ENCODE results near the gene DLEC1.
A peak's percentile ranks its signal among the peaks of the same experiment; 100 is the strongest.
"Not testable (repeated sequence)": the region's sequence is repeated elsewhere in the genome, so short reads cannot be mapped to it uniquely, and the experiment has no call there.

DLEC1 gene

DNA sequence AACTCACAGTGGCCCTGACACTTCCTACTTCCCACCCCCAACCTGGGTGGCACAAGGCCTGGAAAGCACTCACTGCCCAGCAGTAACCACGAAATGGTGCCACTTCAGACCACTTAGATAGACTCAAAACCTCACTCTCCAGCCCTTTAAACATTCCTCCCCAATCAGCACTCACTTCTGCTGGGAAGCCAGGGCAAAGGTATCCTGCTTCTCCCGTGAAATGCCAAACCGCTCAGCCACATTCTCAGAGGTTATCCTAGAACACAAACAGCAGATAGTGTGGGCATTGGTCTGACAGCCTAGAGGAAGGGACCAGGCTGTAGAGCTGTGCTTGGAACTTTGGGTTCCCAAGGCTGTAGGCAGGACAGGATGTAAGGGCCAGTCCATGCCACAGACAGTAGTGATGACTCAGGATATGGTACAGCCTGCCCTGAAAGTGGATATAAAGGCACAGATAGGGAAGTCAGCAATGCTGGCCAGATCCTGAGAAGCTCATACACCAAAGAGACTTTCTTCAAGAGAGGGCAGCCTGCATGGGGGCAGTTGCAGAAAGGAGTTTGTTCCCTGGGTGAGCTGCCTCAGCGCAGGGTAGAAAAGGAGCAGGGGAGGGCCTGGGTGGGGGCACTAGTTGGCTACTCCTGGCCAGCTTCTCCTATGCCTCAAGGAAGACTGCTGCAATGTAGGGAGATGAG is 88.7 kb downstream of the DLEC1 start:
- no peak for DNase-seq

DNA sequence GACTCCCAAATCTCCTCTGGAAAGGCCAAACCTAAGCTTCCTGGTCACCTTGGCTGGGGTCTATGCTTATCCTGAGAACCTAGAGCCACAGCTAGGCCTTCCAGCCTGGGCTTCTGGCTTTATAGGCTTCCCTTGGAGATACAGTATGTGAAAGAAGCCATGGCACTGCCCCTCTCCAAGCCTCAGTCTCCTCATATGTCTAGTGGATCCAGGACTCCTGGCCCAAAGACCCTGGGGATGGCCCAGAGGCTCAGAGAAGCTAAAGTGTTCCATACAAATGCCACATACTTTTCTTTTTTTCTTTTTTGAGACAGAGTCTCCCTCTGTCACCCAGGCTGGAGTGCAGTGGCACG is 89.3 kb downstream of the DLEC1 start:
- no peak for DNase-seq

DNA sequence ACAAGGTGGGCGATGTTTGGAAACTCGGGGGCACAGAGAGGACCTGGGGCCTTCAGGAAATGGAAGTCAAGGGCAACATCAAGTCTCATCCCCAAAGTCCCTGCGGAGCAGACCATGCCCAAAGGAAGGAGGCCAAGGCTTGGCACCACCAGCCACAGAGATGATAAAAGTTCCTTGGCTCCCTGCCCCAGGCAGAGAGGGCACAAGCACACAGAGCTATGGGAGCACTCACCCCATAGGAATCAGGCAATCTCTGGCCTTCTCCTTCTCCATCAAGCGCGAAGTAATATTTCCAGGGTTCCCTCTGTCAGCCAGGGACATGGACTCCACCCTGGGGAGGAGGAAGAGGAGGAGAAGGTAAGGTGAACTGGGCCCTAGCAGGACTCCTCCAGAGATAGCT is 90.0 kb downstream of the DLEC1 start:
- no peak for DNase-seq

GRCh38 chr3:38130631-38131065 is 91.6 kb downstream of the DLEC1 start:
- no peak for DNase-seq

DNA sequence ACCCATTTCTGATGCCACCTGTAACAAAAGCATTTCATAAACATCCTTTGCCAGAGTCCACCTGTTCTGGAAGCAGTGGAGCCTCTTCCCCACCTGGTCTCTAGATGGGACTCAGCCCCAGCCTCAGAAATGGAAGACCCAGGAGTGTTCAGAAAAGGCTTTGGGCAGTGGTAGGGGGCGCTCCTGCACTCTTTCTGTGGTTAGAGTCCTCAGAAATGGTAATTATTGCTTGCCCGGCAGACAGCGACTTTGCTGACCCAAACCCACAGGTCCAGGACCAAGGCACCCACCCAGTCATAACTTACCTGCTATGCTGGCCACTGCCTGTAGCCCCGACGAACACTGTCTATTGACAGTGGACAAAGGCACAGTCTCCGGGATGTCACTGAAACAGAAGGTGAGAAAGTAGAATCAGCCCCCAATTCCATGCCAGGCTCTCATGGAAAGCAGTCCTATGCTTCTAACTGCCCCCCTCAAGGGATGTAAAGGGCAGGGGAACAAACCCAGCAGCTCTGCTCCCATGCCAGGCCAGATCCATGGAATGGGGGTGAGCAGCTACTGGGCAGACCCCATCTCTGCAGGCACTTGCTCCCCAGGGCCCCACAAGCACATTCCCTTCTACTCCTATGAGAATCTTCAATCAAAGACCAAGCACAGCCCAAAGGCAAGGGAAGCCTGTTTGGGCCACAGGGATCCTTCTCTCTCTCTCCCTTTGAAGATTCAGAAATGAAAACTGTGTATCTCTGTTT is 92.8 kb downstream of the DLEC1 start:
- no peak for DNase-seq

DNA sequence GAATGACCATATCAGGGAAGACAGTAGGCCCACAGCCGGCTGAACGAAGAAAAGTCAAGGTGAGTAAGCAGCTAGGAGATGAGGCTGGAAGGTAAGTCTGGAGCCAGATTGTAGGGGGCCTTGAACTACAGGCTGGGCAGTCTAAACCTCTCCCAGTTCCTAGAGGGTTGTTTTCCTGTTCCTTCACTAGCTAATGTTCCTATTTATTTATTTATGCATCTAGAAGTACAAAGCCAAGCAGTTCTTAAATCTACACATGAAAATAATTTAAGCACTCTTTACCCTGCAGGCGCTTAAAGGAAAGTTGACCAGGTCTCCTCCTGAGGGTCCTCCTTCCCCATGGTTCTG is 94.2 kb downstream of the DLEC1 start:
- no peak for DNase-seq

DNA sequence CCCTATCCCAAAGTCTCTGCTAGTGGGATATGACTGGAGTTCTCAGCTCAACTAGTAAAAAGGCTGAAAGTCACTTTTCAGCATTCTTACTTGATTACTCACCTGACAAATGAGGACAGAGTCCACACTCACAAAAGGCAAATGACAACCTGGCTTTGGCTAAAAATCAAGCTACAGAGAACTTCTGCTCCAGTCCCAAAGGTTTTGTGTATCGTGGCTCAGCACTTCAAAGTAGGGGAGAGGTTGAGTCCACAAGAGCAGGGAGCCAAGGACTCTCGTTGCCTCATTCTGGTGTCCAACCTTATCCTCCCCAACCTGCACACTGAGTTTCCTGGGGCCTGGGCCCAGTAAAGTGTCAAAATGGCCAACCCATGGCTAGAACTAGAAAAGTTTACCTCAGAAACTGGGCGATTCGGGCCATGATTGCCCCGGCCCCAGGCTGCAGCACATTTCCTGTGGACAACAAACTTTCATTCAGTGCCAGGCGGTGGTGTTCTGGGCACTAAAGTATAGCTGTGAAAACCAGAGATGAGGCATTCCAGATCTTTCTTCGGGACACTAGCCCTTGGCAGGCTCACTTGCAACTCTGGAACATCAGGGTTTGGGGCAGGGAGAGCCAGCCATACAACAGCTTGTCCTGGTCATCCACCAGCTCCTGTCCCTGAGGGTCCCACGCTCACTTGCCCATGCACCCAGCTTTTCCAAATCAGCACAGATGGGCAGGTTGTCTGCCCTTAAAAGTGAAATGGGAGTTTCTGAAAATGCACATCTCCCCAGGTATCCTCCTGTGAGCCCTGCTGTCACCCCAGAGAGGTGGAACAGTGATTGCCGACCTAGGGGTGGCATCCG is 94.8 kb downstream of the DLEC1 start:
- no peak for DNase-seq

- DNase-seq = not testable (repeated sequence)
Measured at GRCh38 chr3:38134517-38135143, 95.6 kb downstream of the DLEC1 start.

DNA sequence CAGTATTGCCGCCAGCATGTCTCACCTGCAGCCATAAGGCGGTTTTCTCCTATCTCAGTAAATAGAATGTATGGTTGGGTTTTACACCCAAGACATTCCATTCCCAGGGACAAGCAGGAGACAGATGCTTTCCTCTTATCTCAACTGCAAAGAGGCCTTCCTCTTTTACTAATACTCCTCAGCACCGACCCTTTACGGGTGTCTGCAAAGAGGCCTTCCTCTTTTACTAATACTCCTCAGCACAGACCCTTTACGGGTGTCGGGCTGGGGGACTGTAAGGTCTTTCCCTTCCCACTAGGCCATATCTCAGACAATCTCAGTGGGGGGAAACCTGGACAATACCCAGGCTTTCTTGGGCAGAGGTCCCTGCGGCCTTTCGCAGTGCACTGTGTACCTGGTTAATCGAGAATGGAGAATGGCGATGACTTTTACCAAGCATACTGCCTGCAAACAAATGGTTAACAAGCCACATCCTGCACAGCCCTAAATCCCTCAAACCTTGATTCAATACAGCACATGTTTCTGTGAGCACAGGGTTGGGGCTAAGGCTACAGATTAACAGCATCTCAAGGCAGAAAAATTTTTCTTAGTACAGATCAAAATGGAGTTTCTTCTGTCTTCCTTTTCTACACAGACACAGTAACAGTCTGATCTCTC is 96.7 kb downstream of the DLEC1 start:
- DNase-seq = not testable (repeated sequence)

DNA sequence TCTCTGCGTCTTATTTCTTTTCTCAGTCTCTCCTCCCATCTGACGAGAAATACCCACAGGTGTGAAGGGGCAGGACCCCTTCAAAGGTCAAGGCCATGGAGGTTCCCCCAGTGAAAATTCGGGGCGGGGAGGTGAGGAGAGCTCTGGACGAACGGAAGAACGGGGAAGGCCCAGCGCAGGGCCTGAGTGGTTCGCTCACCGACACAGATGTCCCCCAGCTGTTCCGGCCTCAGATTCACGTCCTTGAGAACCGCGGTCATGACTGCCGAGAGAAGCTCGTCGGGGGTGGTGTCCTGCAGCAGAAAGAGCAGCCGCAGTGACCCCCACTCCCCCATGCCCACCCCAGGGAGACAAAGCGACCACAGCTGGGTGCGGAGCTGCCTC is 97.4 kb downstream of the DLEC1 start:
- no peak for DNase-seq

GRCh38 chr3:38136777-38137614 is 98.0 kb downstream of the DLEC1 start, which contains the start of gene ACAA1:
ACAA1 (minus strand) TSS chr3:38137127; CDS start chr3:38137035, 92 bp downstream.
- peak; percentile 89 for DNase-seq

- no peak for DNase-seq
Measured at GRCh38 chr3:38137615-38138348, 98.8 kb downstream of the DLEC1 start.

DNA sequence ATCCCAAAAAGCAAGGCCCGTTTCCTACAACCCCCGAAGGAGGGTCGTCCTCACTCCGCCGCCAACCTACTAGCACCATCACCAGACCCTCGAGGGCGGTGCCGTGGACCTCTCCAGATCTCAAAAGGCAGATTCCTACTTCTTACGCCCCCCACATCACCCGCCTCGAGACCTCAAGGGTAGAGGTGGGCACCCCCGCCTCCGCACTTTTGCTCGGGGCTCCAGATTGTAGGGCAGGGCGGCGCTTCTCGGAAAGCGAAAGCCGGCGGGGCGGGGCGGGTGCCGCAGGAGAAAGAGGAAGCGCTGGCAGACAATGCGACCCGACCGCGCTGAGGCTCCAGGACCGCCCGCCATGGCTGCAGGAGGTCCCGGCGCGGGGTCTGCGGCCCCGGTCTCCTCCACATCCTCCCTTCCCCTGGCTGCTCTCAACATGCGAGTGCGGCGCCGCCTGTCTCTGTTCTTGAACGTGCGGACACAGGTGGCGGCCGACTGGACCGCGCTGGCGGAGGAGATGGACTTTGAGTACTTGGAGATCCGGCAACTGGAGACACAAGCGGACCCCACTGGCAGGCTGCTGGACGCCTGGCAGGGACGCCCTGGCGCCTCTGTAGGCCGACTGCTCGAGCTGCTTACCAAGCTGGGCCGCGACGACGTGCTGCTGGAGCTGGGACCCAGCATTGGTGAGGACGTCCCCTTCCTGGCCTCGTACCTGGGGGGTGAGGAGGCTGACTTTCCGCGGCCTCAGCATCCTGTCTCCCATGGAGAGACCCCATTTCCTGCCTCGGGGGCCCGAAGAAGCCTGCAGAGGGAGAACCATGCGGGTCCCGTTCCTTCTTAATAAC is 99.6 kb downstream of the DLEC1 start, which contains the start of gene MYD88:
MYD88 (plus strand) TSS at position 313 of the 842 bp plus-strand sequence; CDS start at position 353, 40 bp downstream.
- no peak for DNase-seq

- DNase-seq = no peak
Measured at GRCh38 chr3:38139191-38139590, 100.2 kb downstream of the DLEC1 start.

GRCh38 chr3:38139652-38140051 is 100.6 kb downstream of the DLEC1 start:
- DNase-seq = no peak

DNA sequence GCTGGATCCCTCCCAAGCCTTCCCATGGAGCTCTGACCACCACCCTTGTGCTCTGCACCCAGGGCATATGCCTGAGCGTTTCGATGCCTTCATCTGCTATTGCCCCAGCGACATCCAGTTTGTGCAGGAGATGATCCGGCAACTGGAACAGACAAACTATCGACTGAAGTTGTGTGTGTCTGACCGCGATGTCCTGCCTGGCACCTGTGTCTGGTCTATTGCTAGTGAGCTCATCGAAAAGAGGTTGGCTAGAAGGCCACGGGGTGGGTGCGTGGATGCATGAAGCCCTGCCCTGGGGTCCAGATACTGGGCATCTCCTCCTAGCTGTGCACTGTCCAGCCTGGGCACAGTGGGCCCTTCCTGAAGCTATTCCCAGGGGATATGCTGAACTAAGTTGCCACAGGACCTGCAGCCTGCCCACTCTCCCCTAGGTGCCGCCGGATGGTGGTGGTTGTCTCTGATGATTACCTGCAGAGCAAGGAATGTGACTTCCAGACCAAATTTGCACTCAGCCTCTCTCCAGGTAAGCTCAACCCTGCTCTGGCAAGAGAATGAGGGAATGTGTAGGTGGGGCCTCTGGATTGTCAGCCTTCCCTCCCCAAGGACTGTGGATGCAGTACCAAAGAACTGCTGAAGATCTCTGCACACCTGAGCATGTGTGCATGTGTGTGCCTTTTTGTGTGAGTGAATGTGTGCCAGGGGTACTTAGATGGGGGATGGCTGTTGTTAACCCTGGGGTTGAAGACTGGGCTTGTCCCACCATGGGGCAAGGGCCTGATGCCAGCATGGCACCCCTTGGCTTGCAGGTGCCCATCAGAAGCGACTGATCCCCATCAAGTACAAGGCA is 101.5 kb downstream of the DLEC1 start:
- DNase-seq = no peak

DNA sequence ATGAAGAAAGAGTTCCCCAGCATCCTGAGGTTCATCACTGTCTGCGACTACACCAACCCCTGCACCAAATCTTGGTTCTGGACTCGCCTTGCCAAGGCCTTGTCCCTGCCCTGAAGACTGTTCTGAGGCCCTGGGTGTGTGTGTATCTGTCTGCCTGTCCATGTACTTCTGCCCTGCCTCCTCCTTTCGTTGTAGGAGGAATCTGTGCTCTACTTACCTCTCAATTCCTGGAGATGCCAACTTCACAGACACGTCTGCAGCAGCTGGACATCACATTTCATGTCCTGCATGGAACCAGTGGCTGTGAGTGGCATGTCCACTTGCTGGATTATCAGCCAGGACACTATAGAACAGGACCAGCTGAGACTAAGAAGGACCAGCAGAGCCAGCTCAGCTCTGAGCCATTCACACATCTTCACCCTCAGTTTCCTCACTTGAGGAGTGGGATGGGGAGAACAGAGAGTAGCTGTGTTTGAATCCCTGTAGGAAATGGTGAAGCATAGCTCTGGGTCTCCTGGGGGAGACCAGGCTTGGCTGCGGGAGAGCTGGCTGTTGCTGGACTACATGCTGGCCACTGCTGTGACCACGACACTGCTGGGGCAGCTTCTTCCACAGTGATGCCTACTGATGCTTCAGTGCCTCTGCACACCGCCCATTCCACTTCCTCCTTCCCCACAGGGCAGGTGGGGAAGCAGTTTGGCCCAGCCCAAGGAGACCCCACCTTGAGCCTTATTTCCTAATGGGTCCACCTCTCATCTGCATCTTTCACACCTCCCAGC is 102.4 kb downstream of the DLEC1 start:
- DNase-seq = no peak

GRCh38 chr3:38141952-38142273 is 102.9 kb downstream of the DLEC1 start:
- no peak for DNase-seq
